Natural killer cell (primary cell): ENCODE measurements around the gene ARID5B. TPM values are rescaled to one million over a fixed set of nuclear protein-coding genes. Genes with fewer than 3 reads are reported as not detected.

ENCODE experiments used
- ATAC-seq, 3 donors: fragments of 150-1000 bp in 2 of 3; fragments of 200-7000 bp in 1 of 3; cut with Tn5 transposase; 1 replicate in 1 of 3; 2 replicates in 2 of 3; pipeline ENCODE4 v1.10.0; 2021; ENCODE audit warnings: mild to moderate bottlenecking in 2 of 3, moderate library complexity in 2 of 3
- DNase-seq, 2 donors: peaks; one replicate each; pipeline versions ENCODE4 v3.0.0 to v3.0.0-alpha.2; 2013 to 2021; ENCODE audit warnings: mixed read lengths in 1 of 2
- H3K27ac ChIP-seq: one replicate; pipeline ENCODE4 v1.5.1; 2013; ENCODE audit warnings: mild to moderate bottlenecking, low read length
- H3K27me3 ChIP-seq: one replicate; pipeline ENCODE4 v1.6.1; 2013; ENCODE audit warnings: low read length; ENCODE audit not compliant: control insufficient read depth, insufficient read depth
- H3K36me3 ChIP-seq: one replicate; pipeline ENCODE4 v1.6.1; 2013; ENCODE audit warnings: low read length; ENCODE audit not compliant: control insufficient read depth, insufficient read depth
- H3K4me1 ChIP-seq: one replicate; pipeline ENCODE4 v1.6.1; 2013; ENCODE audit warnings: low read length; ENCODE audit not compliant: control insufficient read depth, insufficient read depth
- H3K4me3 ChIP-seq: one replicate; pipeline ENCODE4 v1.5.1; 2013; ENCODE audit warnings: low read length
- H3K9me3 ChIP-seq: one replicate; pipeline ENCODE4 v1.6.1; 2013; ENCODE audit warnings: low read length; ENCODE audit not compliant: control insufficient read depth, insufficient read depth
- H3K27ac Mint-ChIP-seq, 2 donors: one replicate each; pipeline ENCODE4 v1.8.0; 2022; ENCODE audit warnings: mild to moderate bottlenecking in 2 of 2, mixed read lengths in 2 of 2, moderate library complexity in 1 of 2
- H3K27me3 Mint-ChIP-seq, 2 donors: one replicate each; pipeline ENCODE4 v1.8.0; 2022; ENCODE audit warnings: low read depth in 2 of 2, mixed read lengths in 2 of 2
- H3K36me3 Mint-ChIP-seq: one replicate; pipeline ENCODE4 v1.8.0; 2022; ENCODE audit warnings: mixed read lengths
- H3K4me1 Mint-ChIP-seq, 2 donors: one replicate each; pipeline ENCODE4 v1.8.0; 2022; ENCODE audit warnings: mixed read lengths in 2 of 2
- H3K4me3 Mint-ChIP-seq: one replicate; pipeline ENCODE4 v1.8.0; 2022; ENCODE audit warnings: mild to moderate bottlenecking, moderate library complexity, mixed read lengths
- H3K9me3 Mint-ChIP-seq, 2 donors: one replicate each; pipeline ENCODE4 v1.8.0; 2022; ENCODE audit warnings: mixed read lengths in 2 of 2
- WGBS: methylation state at CpG from one replicate; pipeline ENCODE4 v1.1.7; 2013; ENCODE audit warnings: missing lambda C conversion rate; ENCODE audit not compliant: insufficient coverage; 5-methylcytosine and 5-hydroxymethylcytosine counted together
- intact Hi-C: fragments of 100-400 bp; cut with micrococcal nuclease; formaldehyde crosslinking; loops from one replicate; pipeline ENCODE4 v1.14.2; 2022
- total RNA-seq, 4 donors: library from RNA; stranded (reverse); fragments of 120-200 nt in 1 of 4; gene quantifications; one replicate each; pipeline versions ENCODE4 v1.2.3 to v1.2.4, GENCODE V29; 2013 to 2022
- TF ChIP-seq, protein P1 (sequence below): fragments of 200-600 bp; IDR thresholded peaks from one replicate; pipeline ENCODE4 v1.8.0; 2022; ENCODE audit warnings: antibody characterized with exemption

ARID5B gene
- total RNA-seq, 3 donors from 2014 or later (not counting 1 experiment from before 2014, with no cell fraction given) = 22.3 to 44.3 (median 31.3) TPM

DNA sequence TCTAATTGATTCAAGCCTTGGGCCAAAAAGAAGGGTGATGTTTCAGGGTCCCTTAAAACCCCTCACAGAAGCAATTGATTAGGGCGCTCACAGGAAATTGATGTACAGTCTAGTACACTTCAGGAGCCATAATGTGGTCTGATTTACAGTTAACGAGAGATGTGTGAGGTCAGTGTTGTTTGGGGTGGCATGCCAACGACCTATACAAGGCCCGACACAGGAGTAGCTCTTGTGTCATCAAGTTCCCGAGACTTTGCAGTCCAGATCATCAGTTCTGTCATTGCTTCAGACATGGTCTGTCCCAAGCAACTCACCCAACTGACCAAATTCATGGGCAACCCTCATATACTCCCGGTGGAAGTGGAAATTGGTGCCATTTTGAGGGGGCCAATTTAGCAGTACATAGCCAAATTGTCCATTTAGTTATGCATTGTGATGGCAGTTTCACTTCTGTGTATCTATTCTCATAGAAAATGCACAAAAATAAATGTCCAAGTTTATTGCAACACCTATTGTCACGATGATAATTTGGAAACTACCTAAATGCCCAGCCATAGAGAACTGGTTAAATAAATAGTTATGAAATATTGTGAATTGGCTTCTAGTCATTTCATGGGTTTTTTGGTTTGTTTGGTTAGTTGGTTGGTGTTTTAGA is 18.0 kb upstream of the ARID5B start:
- H3K4me1 Mint-ChIP-seq = peaks cover 11 to 12% of the 10 kb centered on the region in 2 donors
- Histone ChIP-seq H3K27ac (no peak overlapping the region), H3K36me3 (no peaks in the 10 kb centered on the region), H3K4me3 (no peak overlapping the region), H3K4me1 (no peaks in the 10 kb centered on the region), H3K27me3 (no peaks in the 10 kb centered on the region), H3K9me3 (no peaks in the 10 kb centered on the region)
- intact Hi-C loops = no loop called here
- H3K36me3 Mint-ChIP-seq = no peaks in the 10 kb centered on the region
- peak; percentile 37 to 57 (median 41) for ATAC-seq
- WGBS = 66% methylated on average over 6 of the region's 7 CpGs
- no peaks in the 10 kb centered on the region for H3K9me3 Mint-ChIP-seq
- peak overlapping the region in 1 of 2 donors; percentile 46 for H3K27ac Mint-ChIP-seq
- DNase-seq = no peak
- H3K27me3 Mint-ChIP-seq = peaks cover 6 to 11% of the 10 kb centered on the region in 2 donors
- TF ChIP-seq, protein P1, sequence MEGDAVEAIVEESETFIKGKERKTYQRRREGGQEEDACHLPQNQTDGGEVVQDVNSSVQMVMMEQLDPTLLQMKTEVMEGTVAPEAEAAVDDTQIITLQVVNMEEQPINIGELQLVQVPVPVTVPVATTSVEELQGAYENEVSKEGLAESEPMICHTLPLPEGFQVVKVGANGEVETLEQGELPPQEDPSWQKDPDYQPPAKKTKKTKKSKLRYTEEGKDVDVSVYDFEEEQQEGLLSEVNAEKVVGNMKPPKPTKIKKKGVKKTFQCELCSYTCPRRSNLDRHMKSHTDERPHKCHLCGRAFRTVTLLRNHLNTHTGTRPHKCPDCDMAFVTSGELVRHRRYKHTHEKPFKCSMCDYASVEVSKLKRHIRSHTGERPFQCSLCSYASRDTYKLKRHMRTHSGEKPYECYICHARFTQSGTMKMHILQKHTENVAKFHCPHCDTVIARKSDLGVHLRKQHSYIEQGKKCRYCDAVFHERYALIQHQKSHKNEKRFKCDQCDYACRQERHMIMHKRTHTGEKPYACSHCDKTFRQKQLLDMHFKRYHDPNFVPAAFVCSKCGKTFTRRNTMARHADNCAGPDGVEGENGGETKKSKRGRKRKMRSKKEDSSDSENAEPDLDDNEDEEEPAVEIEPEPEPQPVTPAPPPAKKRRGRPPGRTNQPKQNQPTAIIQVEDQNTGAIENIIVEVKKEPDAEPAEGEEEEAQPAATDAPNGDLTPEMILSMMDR = no peak
- H3K4me3 Mint-ChIP-seq = no peak overlapping the region

DNA sequence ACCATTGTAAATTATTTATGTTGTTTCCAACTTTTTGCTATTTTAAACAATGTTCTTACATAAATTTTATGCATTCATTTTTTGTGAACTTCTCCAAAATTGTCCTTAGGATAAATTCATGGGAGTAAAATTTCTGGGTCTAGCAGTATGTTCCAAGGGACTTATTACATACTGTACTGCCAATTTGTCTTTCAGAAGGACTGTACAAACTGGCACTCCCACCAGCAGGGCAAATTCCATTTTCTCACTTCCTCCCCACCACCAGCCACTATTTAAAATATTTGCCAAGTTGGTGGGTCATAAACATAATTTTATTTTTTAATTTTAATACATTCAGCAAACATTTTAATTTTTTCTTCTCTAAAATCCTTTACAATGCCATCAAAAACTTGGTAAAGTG is 13.7 kb upstream of the ARID5B start:
- no peaks in the 10 kb centered on the region for H3K27me3 ChIP-seq

DNA sequence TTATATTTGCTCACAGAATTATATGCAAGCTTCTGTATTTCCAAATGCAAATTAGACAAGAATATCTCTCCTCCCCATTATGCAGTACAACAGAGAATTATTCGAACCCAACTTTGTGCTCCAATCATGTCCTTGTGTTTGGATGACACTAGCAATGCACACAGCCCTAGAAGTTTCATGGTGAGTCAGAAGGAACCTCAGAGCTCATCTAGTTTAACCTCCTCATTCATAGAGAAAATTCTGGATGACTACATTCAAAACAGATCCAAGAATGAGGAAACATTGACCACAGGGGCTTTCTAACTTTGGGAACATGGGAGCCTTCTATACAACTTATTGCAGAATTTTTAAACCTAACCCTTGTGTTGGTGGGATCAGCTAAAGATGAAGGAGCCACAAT is 12.8 kb upstream of the ARID5B start:
- TF ChIP-seq, protein P1 = no peak
- WGBS = 83% methylated on average over 1 of the region's 1 CpG
- H3K36me3 ChIP-seq = no peaks in the 10 kb centered on the region

More for the DNA sequence above, 13.7 kb upstream of the ARID5B start:
- no peaks in the 10 kb centered on the region for H3K36me3 ChIP-seq
- peaks cover 7 to 8% of the 10 kb centered on the region in 2 donors for H3K4me1 Mint-ChIP-seq
- no peak overlapping the region for H3K4me3 ChIP-seq
- peaks cover 9 to 16% of the 10 kb centered on the region in 2 donors for H3K27me3 Mint-ChIP-seq
- H3K9me3 ChIP-seq = no peaks in the 10 kb centered on the region
- ATAC-seq = no peak
- no peak for DNase-seq
- H3K9me3 Mint-ChIP-seq = no peaks in the 10 kb centered on the region
- no peaks in the 10 kb centered on the region for H3K4me1 ChIP-seq
- H3K27ac ChIP-seq = no peak overlapping the region
- TF ChIP-seq, protein P1 = no peak
- intact Hi-C loops = no loop called here
- no peak overlapping the region for H3K4me3 Mint-ChIP-seq
- no peaks in the 10 kb centered on the region for H3K36me3 Mint-ChIP-seq
- no peak overlapping the region for H3K27ac Mint-ChIP-seq

DNA sequence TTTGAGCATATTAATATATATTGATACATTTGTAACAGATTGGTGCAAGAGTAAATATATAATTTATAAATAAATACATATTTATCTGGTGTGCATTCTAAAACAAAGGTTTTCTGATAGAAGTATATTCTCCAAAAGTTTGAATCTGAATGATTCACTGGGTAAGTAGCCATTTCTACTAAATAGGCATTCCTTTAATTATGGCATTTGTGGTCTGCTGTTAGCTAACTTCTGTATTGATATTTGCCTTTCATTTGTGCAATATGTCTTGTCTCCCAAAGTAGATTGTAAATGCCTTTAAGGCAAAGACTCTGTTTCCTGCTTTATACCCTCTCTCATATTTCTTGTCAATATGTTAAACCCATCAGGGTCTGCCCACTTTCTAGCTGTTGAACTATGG is 11.1 kb upstream of the ARID5B start:
- no peak for ATAC-seq
- H3K36me3 Mint-ChIP-seq = no peaks in the 10 kb centered on the region
- DNase-seq = no peak
- no peaks in the 10 kb centered on the region for H3K27me3 ChIP-seq
- no peak overlapping the region for H3K4me3 ChIP-seq
- no peaks in the 10 kb centered on the region for H3K36me3 ChIP-seq
- H3K9me3 Mint-ChIP-seq = no peaks in the 10 kb centered on the region
- TF ChIP-seq, protein P1 = no peak
- no peak overlapping the region for H3K27ac ChIP-seq
- H3K4me1 Mint-ChIP-seq = no peaks in the 10 kb centered on the region
- no peak overlapping the region for H3K4me3 Mint-ChIP-seq
- no peaks in the 10 kb centered on the region for H3K4me1 ChIP-seq
- peaks cover 6 to 12% of the 10 kb centered on the region in 2 donors for H3K27me3 Mint-ChIP-seq
- no peaks in the 10 kb centered on the region for H3K9me3 ChIP-seq
- intact Hi-C loops = no loop called here
- no peak overlapping the region for H3K27ac Mint-ChIP-seq

More for the DNA sequence above, 12.8 kb upstream of the ARID5B start:
- no peaks in the 10 kb centered on the region for H3K36me3 Mint-ChIP-seq
- no peak overlapping the region for H3K4me3 ChIP-seq
- no peak for ATAC-seq
- H3K4me1 ChIP-seq = no peaks in the 10 kb centered on the region
- DNase-seq = no peak
- intact Hi-C loops = no loop called here
- no peaks in the 10 kb centered on the region for H3K4me1 Mint-ChIP-seq
- no peak overlapping the region for H3K27ac Mint-ChIP-seq
- peaks cover 9 to 16% of the 10 kb centered on the region in 2 donors for H3K27me3 Mint-ChIP-seq
- H3K9me3 ChIP-seq = no peaks in the 10 kb centered on the region
- H3K27ac ChIP-seq = no peak overlapping the region
- no peaks in the 10 kb centered on the region for H3K27me3 ChIP-seq
- H3K9me3 Mint-ChIP-seq = no peaks in the 10 kb centered on the region
- H3K4me3 Mint-ChIP-seq = no peak overlapping the region
